ENCODE results near the gene MOCS3. TPM values are rescaled to one million over a fixed set of nuclear protein-coding genes. Genes with fewer than 3 reads are reported as not detected.
A peak's percentile ranks its signal among the peaks of the same experiment; 100 is the strongest.

Gene MOCS3
- total RNA-seq, 1 experiment from 2014 or later = 13.2 TPM

GRCh38 chr20:50918403-50918802 is 40.2 kb upstream of the MOCS3 start:
- intact Hi-C loops (cut with micrococcal nuclease; ENCODE audit: unreplicated experiment) = no loop called here
- no peak overlapping the region for H3K27ac Mint-ChIP-seq (ENCODE audit: unreplicated experiment)
- CTCF ChIA-PET = interaction anchor here (1.4 to 2.6 kb wide), 2 partner anchors 13 to 124 kb away, joined by 3 to 8 read pairs; partner anchors contain the start of genes ADNP and BCAS4
- H3K4me3 Mint-ChIP-seq (ENCODE audit: low read depth, unreplicated experiment) = no peak overlapping the region
- H3K36me3 Mint-ChIP-seq (ENCODE audit: insufficient read depth, unreplicated experiment) = peaks cover 30% of the 10 kb centered on the region
- peaks cover 55% of the 10 kb centered on the region for H3K4me1 Mint-ChIP-seq (ENCODE audit: low read depth, unreplicated experiment)
- no peak for TF ChIP-seq CTCF (IDR thresholded peaks at IDR 0.05; ENCODE audit: unreplicated experiment)
- no TSS peak for BruUV-seq (replicated peaks)
- no peak for DNase-seq
- H3K27me3 Mint-ChIP-seq (ENCODE audit: unreplicated experiment) = no peaks in the 10 kb centered on the region
- no peaks in the 10 kb centered on the region for H3K9me3 Mint-ChIP-seq (ENCODE audit: low read depth, unreplicated experiment)

GRCh38 chr20:50919567-50919966 is 39.1 kb upstream of the MOCS3 start:
- Mint-ChIP-seq H3K27ac (ENCODE audit: unreplicated experiment) (peak overlapping the region; percentile 72), H3K4me3 (ENCODE audit: low read depth, unreplicated experiment) (peak overlapping the region; percentile 17), H3K9me3 (ENCODE audit: low read depth, unreplicated experiment) (no peaks in the 10 kb centered on the region), H3K36me3 (ENCODE audit: insufficient read depth, unreplicated experiment) (peaks cover 40% of the 10 kb centered on the region), H3K4me1 (ENCODE audit: low read depth, unreplicated experiment) (peaks cover 44% of the 10 kb centered on the region), H3K27me3 (ENCODE audit: unreplicated experiment) (no peaks in the 10 kb centered on the region)
- intact Hi-C loops (cut with micrococcal nuclease; ENCODE audit: unreplicated experiment) = no loop called here
- CTCF ChIA-PET = interaction anchor here (0.6 to 2.6 kb wide), 7 partner anchors 9 to 125 kb away, joined by 3 to 8 read pairs (median 4); partner anchors contain the start of genes ADNP, BCAS4, DPM1 and MOCS3
- peak; percentile 66 for DNase-seq
- TF ChIP-seq CTCF (IDR thresholded peaks at IDR 0.05; ENCODE audit: unreplicated experiment) = no peak
- BruUV-seq (replicated peaks) = no TSS peak

GRCh38 chr20:50920997-50921396 is 37.6 kb upstream of the MOCS3 start:
- DNase-seq = no peak
- Mint-ChIP-seq H3K36me3 (ENCODE audit: insufficient read depth, unreplicated experiment) (peaks cover 53% of the 10 kb centered on the region), H3K4me1 (ENCODE audit: low read depth, unreplicated experiment) (peaks cover 49% of the 10 kb centered on the region)

GRCh38 chr20:50921803-50922501 is 36.7 kb upstream of the MOCS3 start:
- Mint-ChIP-seq H3K9me3 (ENCODE audit: low read depth, unreplicated experiment) (no peaks in the 10 kb centered on the region), H3K36me3 (ENCODE audit: insufficient read depth, unreplicated experiment) (peaks cover 56% of the 10 kb centered on the region), H3K4me3 (ENCODE audit: low read depth, unreplicated experiment) (no peak overlapping the region), H3K27me3 (ENCODE audit: unreplicated experiment) (no peaks in the 10 kb centered on the region), H3K4me1 (ENCODE audit: low read depth, unreplicated experiment) (peaks cover 42% of the 10 kb centered on the region), H3K27ac (ENCODE audit: unreplicated experiment) (no peak overlapping the region)
- no peak for DNase-seq
- no TSS peak for BruUV-seq (replicated peaks)
- intact Hi-C loops (cut with micrococcal nuclease; ENCODE audit: unreplicated experiment) = no loop called here
- TF ChIP-seq CTCF (IDR thresholded peaks at IDR 0.05; ENCODE audit: unreplicated experiment) = no peak
- CTCF ChIA-PET = interaction anchor here (0.6 to 1.8 kb wide), 3 partner anchors 7 to 127 kb away, joined by 4 to 5 read pairs (median 4); partner anchors contain the start of genes ADNP and BCAS4

More at GRCh38 chr20:50920997-50921396, 37.6 kb upstream of the MOCS3 start:
- H3K27me3 Mint-ChIP-seq (ENCODE audit: unreplicated experiment) = no peaks in the 10 kb centered on the region
- intact Hi-C loops (cut with micrococcal nuclease; ENCODE audit: unreplicated experiment) = no loop called here
- no peaks in the 10 kb centered on the region for H3K9me3 Mint-ChIP-seq (ENCODE audit: low read depth, unreplicated experiment)
- no peak for TF ChIP-seq CTCF (IDR thresholded peaks at IDR 0.05; ENCODE audit: unreplicated experiment)
- H3K4me3 Mint-ChIP-seq (ENCODE audit: low read depth, unreplicated experiment) = no peak overlapping the region
- CTCF ChIA-PET = interaction anchor here (0.7 to 2.6 kb wide), 3 partner anchors 8 to 1805 kb away, joined by 4 to 8 read pairs (median 5); partner anchors contain the start of gene BCAS4
- BruUV-seq (replicated peaks) = no TSS peak
- no peak overlapping the region for H3K27ac Mint-ChIP-seq (ENCODE audit: unreplicated experiment)

Data from Calu3 (cell line).